GM21528 (cell line): ENCODE results near the gene PCNT.
A peak's percentile ranks its signal among the peaks of the same experiment; 100 is the strongest.
"Not testable (repeated sequence)": the region's sequence is repeated elsewhere in the genome, so short reads cannot be mapped to it uniquely, and the experiment has no call there.

Experiments
- ATAC-seq: cut with Tn5 transposase; IDR thresholded peaks from one replicate; pipeline ENCODE4 v1.9.1; 2021; ENCODE audit warnings: mild to moderate bottlenecking, moderate library complexity; ENCODE audit not compliant: unreplicated experiment, low FRiP score

The PCNT gene

DNA sequence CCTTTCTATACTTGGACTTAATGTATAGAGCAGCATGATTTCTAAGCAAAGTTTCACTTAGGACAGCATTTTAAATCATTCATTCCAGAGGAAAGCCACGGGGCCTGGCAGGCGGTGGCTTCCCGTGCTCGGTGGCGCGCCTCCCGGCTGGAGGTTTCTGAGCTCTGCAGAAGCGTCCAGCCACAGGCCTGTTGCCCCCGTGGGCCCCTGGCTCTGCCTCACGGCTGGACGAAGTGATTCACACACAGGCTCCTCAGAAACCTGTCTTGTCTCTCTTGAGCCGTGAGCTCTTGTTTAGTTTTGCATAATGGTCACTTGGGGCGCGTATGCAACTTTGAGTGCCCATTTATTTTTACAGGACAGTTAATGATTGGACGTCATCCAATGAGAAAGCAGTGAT, 112.7 kb downstream of the PCNT start:
- ATAC-seq: no peak

DNA sequence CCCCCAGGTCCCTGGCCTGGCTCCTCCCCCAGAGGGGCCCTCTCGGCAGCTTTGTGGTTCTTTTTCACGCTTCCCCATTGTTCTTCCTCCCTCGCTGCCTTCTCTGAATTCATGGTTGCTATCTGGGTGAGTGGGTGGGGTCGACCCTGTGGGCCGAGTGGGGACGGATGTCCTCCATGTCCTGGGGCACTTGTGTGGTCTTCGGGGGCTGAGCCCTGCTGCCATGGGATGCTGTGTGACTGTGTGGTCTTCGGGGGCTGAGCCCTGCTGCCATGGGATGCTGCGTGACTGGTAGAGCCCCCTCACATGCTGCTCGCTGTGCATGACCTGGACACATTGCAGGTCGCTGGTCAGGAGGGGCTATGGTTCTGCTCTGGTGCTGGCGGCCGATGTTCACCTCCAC, 113.1 kb downstream of the PCNT start:
- ATAC-seq: no peak

DNA sequence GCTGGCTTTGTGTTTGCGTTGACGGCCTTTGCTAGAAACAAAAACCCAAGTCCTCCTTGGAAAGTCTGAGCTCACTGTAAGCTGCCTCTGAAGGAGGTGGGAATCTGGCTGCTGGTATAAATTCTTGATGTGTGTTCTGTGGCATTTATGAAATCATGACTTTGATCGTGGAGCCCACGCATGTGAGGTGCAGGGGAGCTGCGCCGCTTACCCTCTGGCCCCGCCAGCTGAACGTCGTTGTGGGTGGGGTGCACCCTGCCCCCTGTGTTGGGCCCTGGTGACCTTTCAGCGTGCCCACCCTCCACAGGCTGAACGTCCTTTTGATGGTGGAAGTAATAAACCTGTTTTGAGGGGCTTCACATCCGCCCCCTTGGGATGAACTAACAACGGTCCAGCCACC, 113.6 kb downstream of the PCNT start:
- ATAC-seq: no peak

DNA sequence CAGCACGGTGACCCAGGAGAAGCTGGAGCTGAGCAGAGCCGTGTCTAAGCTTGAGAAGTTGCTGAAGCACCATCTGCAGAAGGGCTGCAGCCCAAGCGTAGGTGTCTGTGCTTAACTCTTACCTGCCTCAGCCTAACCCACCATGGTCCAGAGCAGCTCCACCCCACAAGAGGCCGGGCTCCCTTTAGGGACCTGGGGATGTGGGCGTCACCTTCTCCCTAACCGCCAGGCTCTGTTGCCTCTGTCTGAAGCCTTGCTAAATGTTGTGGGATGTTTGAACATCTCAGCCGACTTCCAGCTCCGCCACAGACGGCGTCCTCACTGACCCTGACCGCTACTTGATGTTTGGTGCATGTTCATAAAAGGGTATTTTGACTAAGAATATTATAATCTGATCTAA, 114.3 kb downstream of the PCNT start:
- no peak for ATAC-seq

GRCh38 chr21:46439906-46440305, 116.0 kb downstream of the PCNT start:
- no peak for ATAC-seq

DNA sequence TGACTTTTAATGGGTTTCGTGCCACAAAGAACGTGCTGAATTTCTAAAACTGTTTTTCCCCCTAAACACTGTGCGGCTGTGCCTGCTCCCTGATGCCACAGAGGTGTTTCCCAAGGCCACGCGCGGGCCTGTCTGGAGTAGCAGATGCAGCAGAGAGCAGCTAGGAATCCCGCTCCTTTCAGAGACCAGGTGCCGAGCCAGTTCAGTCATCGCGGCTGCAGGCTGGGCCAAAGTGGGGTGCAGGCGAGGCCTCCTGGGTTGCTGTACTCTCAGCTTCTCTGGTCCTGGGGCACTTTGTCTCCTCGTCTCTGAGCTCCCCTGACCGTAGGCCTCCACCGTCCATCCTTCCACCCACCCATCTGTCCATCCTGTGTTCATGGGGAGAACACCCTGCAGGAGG, 117.4 kb downstream of the PCNT start:
- no peak for ATAC-seq

- ATAC-seq: no peak
Measured at GRCh38 chr21:46441961-46442498, 118.1 kb downstream of the PCNT start.

DNA sequence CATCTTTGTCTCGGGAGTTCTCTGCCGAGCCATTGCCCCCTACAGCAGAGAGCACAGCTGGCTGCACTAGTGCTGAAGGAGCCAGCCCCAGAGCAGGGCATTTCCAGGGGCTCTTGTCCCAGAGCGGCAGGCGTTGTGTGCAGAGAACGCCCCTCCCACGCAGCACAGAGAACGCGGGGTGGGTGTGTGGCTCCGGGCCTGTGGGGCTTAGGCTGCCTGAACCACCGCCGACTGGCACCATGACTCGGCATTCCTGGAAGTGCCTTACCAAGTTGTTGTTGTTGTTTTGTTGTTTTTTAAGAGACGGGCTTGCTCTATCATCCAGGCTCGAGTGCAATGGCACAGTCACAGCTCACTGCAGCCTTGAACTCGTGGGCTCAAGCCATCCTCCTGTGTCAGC, 119.0 kb downstream of the PCNT start:
- no peak for ATAC-seq

GRCh38 chr21:46443910-46444309, 120.0 kb downstream of the PCNT start:
- ATAC-seq: no peak

DNA sequence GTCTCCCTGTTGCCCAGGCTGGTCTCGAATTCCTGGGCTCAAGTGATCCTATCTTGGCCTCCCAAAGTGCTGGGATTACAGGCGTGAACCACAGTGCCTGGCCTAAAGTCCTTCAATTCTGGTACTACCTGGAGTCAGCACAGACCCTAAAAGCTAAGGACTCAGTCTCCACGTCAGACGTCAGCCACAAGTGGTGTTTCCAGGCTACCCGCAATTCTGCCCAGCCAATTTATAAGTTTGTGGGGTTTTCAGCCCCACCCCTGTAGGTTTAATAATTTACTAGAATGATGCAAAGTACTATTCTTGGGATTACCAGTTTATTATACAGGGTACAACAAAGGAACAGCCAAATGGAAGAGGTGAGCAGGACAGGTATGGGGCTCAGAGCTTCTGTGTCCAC, 124.2 kb downstream of the PCNT start:
- ATAC-seq: no peak

DNA sequence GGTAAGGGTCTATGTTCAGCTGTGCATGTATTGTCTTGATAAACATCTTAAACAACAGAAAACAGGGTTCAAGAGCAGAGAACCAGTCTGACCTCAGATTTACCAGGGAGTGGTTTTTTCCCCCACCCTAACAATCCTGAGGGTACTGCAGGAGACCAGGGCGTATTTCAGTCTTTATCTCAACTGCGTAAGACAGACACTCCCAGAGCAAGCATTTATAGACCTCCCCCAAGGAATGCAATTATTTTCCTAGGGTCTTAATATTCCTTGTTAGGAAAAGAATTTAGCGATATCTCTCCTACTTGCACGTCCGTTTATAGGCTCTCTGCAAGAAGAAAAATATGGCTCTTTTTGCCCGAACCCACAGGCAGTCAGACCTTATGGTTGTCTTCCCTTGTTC, 124.9 kb downstream of the PCNT start:
- ATAC-seq: not testable (repeated sequence)

DNA sequence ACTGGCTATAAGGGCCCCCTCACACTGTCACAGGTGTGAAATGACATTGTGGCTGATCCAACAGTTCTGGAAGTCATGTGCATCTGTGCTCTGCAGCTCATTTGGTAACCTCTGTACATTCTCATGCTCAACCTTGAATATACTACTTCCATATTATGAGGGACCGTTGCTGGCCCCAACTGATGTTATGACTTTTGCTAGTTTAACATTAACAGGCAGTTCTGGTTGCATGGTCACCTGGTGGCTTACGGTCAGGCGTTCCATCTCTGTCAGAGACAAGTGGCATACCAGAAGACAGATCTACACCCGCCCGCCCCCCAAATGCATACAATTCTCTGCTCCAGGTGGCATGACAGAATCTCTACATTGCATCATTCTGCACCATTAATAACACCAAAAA, 128.8 kb downstream of the PCNT start:
- no peak for ATAC-seq

GRCh38 chr21:46454142-46454541, 130.2 kb downstream of the PCNT start:
- ATAC-seq: no peak

DNA sequence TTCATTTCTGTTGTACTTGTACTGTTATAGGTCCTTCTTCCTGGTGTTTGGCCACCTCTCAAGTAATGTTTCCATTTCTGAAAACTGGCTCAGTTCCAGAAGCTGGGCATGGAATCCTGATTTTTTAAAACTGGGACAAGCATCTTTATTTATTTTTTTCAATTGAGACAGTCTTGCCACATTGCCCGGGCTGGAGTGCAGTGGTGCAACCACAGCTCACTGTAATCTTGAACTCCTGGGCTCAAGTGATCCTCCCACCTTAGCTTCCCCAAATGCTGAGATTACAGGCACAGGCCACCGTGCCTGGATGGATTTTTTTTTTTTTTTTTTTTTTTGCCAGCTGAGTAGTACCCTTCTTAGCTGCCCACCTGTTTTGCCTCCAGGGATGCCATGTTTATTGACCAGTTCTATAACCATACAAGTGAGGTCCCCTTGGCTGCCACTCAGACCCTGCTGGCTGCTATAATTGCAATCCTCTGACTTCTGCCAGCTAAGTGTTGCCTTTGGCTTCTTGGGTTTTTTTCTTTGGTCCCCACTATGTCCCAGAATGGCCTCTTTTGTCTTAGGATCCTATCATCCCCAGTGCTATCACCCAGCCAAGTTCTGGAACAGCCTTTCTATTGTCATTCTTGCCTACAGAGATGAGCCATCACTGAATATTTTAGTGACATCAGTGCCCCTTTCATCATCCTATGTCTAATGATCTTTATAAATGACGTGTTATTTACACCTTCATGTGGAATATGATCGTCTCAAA, 130.9 kb downstream of the PCNT start:
- ATAC-seq: no peak

GRCh38 chr21:46455575-46456385, 131.8 kb downstream of the PCNT start:
- ATAC-seq: no peak

DNA sequence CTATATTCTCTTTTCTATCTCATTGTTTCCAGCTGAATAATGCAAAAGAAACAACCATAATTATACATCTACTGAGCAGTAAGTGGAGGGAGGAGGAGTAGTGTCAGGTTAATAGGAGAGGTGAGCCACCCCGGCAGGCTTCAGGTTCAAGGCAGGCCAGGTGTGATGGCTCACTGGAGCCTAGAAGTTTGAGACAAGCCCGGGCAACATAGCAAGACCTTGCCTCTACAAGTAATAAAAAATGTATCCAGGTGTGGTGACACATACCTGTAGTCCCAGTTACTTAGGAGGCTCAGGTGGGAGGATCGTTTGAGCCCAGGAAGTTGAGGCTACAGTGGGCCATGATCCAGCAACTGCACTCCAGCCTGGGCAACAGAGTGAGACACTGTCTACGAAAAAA, 132.8 kb downstream of the PCNT start:
- no peak for ATAC-seq

DNA sequence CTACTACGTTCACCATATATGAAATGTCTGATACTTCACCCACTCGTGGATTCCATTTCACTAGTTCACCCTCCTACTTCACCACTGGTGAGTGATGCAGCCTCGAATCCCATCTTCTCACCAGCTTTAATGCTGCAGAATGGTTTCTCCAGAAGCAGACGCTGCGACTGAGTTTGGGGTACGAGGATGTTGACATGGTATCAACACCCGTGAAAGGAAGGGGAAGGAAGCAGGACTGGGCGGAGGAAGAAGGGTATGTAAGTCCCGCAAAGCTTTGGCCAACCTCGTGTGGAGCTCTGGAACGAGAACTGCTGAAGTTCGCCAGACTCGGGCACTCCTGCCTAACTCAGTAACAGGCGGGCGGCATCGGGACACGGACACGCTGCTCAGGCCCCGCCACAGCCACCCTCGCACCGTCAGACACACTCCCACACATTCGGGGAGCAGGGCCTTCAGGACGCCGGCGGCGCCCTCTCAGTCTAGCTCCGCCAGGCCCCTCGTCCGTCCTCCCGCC, 133.9 kb downstream of the PCNT start:
- peak; percentile 34 for ATAC-seq

DNA sequence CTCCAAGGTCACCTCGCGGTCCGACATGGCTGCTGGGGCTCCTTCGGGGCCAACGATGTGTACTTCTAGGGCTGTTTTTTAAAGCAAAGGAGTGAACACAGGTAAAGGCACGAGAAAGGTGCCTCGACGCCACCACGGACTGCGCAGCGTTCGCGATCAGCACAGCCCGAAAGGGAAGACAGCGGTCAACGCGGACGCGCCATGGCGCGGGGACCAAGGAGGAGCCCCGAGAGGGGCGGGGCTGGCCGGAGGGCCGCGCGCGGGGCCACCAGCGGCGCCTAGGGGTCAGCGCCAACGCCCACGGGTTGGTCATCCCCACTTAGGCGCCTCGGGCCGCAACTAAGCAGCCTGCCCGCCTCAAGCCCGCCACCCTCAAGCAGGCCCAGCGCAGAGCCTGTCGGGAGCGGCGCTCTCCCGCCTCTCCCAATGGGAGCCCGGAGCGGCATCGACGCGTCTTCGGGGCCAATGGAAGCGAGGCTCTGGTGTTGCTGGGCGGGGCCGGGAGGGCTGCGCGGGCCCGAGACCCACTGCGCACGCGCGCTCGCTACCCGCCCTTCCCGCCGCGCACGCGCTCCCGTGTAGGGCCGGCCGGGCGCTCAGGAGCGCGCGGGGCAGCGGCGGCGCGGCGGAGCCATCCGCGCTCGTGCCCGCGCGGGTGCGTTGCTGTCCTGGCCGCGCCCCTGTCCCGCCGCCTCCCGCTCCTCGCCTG, 134.5 kb downstream of the PCNT start, which contains the start of gene DIP2A:
DIP2A (plus strand) TSS at position 577 of the 709 bp plus-strand sequence. CDS start 241 bp downstream, outside the sequence.
- ATAC-seq: peak; percentile 87

DNA sequence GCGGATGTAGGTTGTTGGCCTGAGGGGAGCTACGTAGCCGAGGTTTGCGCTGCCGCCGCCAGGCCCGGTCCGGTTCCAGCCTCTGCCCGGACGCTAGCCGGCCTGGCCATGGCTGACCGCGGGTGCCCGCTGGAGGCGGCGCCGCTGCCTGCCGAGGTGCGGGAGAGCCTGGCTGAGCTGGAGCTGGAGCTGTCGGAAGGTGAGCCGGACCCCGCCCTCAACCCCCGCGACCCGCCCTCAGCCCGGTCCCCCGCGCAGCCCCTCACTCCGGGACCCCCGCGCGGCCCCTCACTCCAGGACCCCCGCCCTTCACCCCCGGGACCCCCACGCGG, 135.0 kb downstream of the PCNT start:
- no peak for ATAC-seq

DNA sequence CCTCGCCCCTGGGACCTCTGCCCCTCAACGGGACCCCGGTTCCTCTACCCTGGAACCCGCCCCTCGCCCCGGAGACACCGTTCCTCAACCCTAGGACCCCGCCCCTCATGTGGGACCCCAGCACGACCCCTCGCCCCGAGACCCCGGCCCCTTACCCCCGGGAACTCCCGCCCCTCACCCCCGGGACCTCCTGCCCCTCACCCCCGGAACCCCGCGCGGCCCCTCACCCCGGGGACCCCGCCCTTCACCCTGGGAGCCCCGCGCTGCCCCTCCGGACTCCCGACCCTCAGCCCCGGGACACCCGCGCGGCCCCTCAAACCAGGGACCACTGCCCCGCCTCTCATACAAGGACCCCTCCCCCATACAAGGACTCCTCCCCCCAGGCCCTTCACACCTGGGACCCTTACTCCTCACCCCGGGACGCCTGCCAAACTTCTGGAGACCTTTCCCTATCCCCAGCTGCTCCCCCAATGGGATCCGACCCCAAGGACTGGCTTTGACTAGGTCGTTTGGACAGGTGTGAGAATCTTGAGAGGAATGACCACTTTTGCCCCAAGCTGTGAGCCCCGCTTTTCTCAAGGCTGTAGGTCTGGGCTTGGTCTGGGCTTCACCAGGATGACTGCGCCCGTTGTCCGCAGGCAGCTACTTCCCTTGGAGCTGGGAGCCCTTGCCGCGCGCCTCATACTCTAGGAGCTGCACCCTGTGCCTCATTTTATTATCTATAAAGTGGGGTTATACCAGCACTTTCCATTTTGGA, 135.6 kb downstream of the PCNT start:
- ATAC-seq: no peak
